CD4-positive, alpha-beta T cell treated with Interleukin-17A for 4 hours (primary cell): ENCODE results near the gene ATP2B2.

Experiments used
- DNase-seq: peaks from one replicate; pipeline ENCODE4 v3.0.0-alpha.2; 2020; ENCODE audit warnings: mixed read lengths

The ATP2B2 gene

GRCh38 chr3:10357095-10357494 is 148.3 kb downstream of the ATP2B2 start:
- no peak for DNase-seq

- no peak for DNase-seq
Measured at GRCh38 chr3:10356461-10356981, 148.9 kb downstream of the ATP2B2 start.

- DNase-seq, result no peak
Measured at GRCh38 chr3:10354361-10355015, 150.9 kb downstream of the ATP2B2 start.

GRCh38 chr3:10353661-10354360 is 151.6 kb downstream of the ATP2B2 start:
- no peak for DNase-seq

- DNase-seq, result no peak
Measured at GRCh38 chr3:10353160-10353559, 152.2 kb downstream of the ATP2B2 start.

GRCh38 chr3:10352146-10352911 is 153.1 kb downstream of the ATP2B2 start:
- no peak for DNase-seq

GRCh38 chr3:10351013-10351735 is 154.2 kb downstream of the ATP2B2 start:
- no peak for DNase-seq

GRCh38 chr3:10350324-10350985 is 154.9 kb downstream of the ATP2B2 start:
- no peak for DNase-seq

GRCh38 chr3:10349801-10350200 is 155.6 kb downstream of the ATP2B2 start:
- no peak for DNase-seq

- DNase-seq, result no peak
Measured at GRCh38 chr3:10348404-10348721, 157.0 kb downstream of the ATP2B2 start.

GRCh38 chr3:10347648-10348403 is 157.6 kb downstream of the ATP2B2 start:
- DNase-seq, result no peak

GRCh38 chr3:10345911-10346310 is 159.5 kb downstream of the ATP2B2 start:
- no peak for DNase-seq

GRCh38 chr3:10344944-10345575 is 160.3 kb downstream of the ATP2B2 start:
- no peak for DNase-seq

- peak; percentile 71 for DNase-seq
Measured at GRCh38 chr3:10344147-10344943, 161.0 kb downstream of the ATP2B2 start.

GRCh38 chr3:10343526-10343925 is 161.9 kb downstream of the ATP2B2 start:
- no peak for DNase-seq

- DNase-seq, result no peak
Measured at GRCh38 chr3:10342781-10343180, 162.6 kb downstream of the ATP2B2 start.

GRCh38 chr3:10341901-10342398 is 163.4 kb downstream of the ATP2B2 start:
- no peak for DNase-seq

GRCh38 chr3:10340476-10340875 is 164.9 kb downstream of the ATP2B2 start:
- DNase-seq, result no peak

- no peak for DNase-seq
Measured at GRCh38 chr3:10340046-10340445, 165.3 kb downstream of the ATP2B2 start.

- no peak for DNase-seq
Measured at GRCh38 chr3:10339376-10339955, 165.9 kb downstream of the ATP2B2 start.
